ENCODE data around the gene RASAL2.
A peak's percentile ranks its signal among the peaks of the same experiment; 100 is the strongest.

RASAL2 gene

DNA sequence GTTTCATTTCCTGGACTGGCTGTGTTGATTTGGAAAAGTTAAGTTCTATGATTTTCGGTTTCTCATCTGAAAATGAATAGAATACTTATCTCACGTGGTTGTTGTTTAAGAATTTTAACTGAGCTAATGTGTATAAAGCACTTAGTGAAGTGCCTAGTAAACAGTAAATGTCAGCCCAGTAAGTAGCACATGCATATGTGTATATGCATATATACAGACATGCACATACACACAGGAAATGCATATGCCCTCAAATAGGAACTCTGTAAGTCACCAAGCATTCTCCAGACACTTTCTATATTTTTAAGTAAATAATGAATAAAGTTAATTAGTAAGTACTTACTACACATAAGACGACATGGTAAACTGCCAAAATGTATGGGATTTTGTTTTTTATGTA, 274.3 kb downstream of the RASAL2 start:
- TF ChIP-seq, protein P1, sequence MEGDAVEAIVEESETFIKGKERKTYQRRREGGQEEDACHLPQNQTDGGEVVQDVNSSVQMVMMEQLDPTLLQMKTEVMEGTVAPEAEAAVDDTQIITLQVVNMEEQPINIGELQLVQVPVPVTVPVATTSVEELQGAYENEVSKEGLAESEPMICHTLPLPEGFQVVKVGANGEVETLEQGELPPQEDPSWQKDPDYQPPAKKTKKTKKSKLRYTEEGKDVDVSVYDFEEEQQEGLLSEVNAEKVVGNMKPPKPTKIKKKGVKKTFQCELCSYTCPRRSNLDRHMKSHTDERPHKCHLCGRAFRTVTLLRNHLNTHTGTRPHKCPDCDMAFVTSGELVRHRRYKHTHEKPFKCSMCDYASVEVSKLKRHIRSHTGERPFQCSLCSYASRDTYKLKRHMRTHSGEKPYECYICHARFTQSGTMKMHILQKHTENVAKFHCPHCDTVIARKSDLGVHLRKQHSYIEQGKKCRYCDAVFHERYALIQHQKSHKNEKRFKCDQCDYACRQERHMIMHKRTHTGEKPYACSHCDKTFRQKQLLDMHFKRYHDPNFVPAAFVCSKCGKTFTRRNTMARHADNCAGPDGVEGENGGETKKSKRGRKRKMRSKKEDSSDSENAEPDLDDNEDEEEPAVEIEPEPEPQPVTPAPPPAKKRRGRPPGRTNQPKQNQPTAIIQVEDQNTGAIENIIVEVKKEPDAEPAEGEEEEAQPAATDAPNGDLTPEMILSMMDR (IDR thresholded peaks at IDR 0.05; ENCODE audit: insufficient read depth, low read length, missing control alignments), result no peak
- DNase-seq (ENCODE audit: low read depth, low spot score), result no peak
- CTCF ChIA-PET, result no interaction called here
- POLR2A ChIA-PET, result no interaction called here
- H3K4me3 ChIP-seq (ENCODE audit: low read depth, low read length), result no peak overlapping the region

DNA sequence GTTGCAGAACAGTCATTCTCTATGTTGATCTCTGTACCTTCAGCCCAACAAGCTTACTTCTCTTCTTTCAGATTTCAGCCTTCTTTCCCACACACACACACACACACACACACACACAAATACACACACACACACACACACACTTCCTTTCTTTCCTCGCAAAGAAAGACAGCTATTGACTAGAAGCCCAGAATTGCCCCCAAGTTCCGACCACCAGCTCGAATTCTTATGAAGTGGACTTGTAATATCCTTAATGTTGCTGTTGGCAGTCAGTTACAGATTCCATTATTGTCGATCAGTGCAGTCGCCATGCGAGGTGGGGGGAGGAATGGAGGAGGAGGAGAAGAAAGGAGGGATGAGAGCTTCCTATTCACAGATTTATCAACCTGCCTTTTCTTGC, 277.3 kb downstream of the RASAL2 start:
- DNase-seq (ENCODE audit: low read depth, low spot score), result no peak
- peak overlapping the region; percentile 35 for H3K4me3 ChIP-seq (ENCODE audit: low read depth, low read length)
- POLR2A ChIA-PET, result interaction anchor here (0.6 kb wide), 1 partner anchor 45 kb away, joined by 3 read pairs; no protein-coding TSS in a partner anchor
- CTCF ChIA-PET, result interaction anchor here (0.8 to 2.2 kb wide), 5 partner anchors 11 to 130 kb away, joined by 3 to 8 read pairs (median 5); no protein-coding TSS in a partner anchor
- TF ChIP-seq, protein P1 (IDR thresholded peaks at IDR 0.05; ENCODE audit: insufficient read depth, low read length, missing control alignments), result no peak

DNA sequence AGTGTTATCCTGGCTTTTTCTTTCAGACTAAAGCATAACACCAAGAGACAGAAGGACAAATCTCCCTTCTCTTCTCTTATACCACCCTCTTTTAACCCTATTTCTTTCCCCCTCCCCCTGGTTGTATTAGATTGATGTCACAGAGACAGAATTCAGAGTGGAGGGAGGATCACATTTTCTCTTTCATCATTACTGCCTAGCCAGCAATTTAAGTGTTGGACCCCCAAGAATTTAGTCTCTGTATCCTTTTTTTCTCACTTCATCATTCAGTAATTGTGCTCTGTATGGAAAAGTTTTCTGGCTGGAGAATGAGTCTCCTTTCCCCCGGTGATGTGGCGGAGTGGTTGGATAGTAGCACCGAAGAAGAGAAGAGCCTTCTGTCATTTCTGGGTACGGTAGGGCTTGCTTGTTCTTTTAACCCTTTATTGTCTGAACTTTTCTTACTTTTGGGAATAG, 278.1 kb downstream of the RASAL2 start:
- POLR2A ChIA-PET, result no interaction called here
- no peak overlapping the region for H3K4me3 ChIP-seq (ENCODE audit: low read depth, low read length)
- TF ChIP-seq, protein P1 (IDR thresholded peaks at IDR 0.05; ENCODE audit: insufficient read depth, low read length, missing control alignments), result no peak
- DNase-seq (ENCODE audit: low read depth, low spot score), result no peak
- CTCF ChIA-PET, result interaction anchor here (1.0 to 2.2 kb wide), 5 partner anchors 11 to 129 kb away, joined by 3 to 8 read pairs (median 5); no protein-coding TSS in a partner anchor

DNA sequence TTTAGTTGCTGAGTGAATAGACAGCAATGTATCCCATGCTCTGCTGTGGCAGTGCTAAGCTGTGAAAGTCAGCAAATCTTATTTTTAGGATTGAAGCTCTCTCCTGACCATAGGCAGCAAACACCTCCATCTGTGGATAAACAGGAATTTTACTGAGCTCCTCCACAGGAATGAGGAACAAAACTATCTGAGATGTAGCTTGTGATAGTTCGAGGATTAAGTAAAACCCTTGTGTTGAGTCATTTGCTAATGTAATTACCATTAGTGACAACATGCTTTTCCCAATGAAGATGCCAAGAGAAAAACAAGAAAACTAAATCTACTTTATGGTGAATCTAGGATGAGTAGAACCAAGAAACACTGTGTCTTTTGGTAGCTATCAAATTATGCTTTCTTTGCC, 280.1 kb downstream of the RASAL2 start:
- ChIA-PET POLR2A (no interaction called here), CTCF (interaction anchor here (0.9 to 1.2 kb wide), 3 partner anchors 13 to 129 kb away, joined by 3 to 5 read pairs (median 3); no protein-coding TSS in a partner anchor)
- TF ChIP-seq, protein P1 (IDR thresholded peaks at IDR 0.05; ENCODE audit: insufficient read depth, low read length, missing control alignments), result no peak
- no peak for DNase-seq (ENCODE audit: low read depth, low spot score)
- no peak overlapping the region for H3K4me3 ChIP-seq (ENCODE audit: low read depth, low read length)

DNA sequence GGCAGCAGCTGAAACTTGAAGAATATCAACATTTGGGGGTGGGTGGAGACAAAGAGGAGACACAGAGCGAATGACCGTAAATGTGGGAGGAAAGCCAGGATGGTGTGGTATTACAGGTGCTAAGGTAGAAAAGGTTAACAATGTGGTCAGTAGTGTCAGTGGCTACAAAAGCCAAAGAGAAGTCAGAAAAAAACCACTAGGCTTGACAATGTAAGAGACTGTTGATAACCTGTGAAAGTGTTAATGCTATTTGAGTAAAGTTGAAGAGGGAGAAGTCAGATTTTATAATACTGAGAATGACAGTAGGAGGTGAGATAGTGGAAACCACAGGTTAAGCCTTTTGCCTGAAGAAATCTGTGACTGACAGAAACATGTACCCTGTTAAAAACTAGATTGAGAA, 282.1 kb downstream of the RASAL2 start:
- POLR2A ChIA-PET, result no interaction called here
- no peak overlapping the region for H3K4me3 ChIP-seq (ENCODE audit: low read depth, low read length)
- DNase-seq (ENCODE audit: low read depth, low spot score), result no peak
- CTCF ChIA-PET, result interaction anchor here (0.6 to 1.5 kb wide), 3 partner anchors 66 to 416 kb away, joined by 3 to 4 read pairs (median 4); no protein-coding TSS in a partner anchor
- TF ChIP-seq, protein P1 (IDR thresholded peaks at IDR 0.05; ENCODE audit: insufficient read depth, low read length, missing control alignments), result no peak

DNA sequence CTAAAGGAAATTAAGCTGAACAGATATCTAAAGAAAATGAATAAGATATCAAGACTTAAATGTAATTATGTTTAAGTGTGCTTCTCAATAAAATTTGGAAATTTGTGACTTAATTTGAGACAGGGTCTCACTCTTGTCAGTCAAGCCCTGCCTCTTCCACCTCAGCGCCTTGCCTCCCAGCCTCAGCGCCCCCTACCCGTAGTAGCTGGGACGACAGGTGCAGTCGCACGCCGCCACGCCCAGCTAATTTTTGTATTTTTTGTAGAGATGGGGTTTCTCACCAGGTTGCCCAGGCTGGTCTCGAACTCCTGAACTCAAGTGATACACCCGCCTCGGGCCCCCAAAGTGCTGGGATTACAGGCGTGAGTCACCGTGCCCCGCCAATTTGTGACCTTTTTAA, 285.9 kb downstream of the RASAL2 start:
- DNase-seq (ENCODE audit: low read depth, low spot score), result no peak
- H3K4me3 ChIP-seq (ENCODE audit: low read depth, low read length), result no peak overlapping the region
- ChIA-PET CTCF (interaction anchor here (1.0 to 1.8 kb wide), 2 partner anchors 69 to 122 kb away, joined by 3 to 5 read pairs; no protein-coding TSS in a partner anchor), POLR2A (no interaction called here)
- TF ChIP-seq, protein P1 (IDR thresholded peaks at IDR 0.05; ENCODE audit: insufficient read depth, low read length, missing control alignments), result peak; percentile 26
